ENCODE data around the gene BORCS5. TPM values are rescaled to one million over a fixed set of nuclear protein-coding genes. Genes with fewer than 3 reads are reported as not detected.

BORCS5 gene
- total RNA-seq, 2 donors from 2014 or later: 15.2 to 26.1 TPM

DNA sequence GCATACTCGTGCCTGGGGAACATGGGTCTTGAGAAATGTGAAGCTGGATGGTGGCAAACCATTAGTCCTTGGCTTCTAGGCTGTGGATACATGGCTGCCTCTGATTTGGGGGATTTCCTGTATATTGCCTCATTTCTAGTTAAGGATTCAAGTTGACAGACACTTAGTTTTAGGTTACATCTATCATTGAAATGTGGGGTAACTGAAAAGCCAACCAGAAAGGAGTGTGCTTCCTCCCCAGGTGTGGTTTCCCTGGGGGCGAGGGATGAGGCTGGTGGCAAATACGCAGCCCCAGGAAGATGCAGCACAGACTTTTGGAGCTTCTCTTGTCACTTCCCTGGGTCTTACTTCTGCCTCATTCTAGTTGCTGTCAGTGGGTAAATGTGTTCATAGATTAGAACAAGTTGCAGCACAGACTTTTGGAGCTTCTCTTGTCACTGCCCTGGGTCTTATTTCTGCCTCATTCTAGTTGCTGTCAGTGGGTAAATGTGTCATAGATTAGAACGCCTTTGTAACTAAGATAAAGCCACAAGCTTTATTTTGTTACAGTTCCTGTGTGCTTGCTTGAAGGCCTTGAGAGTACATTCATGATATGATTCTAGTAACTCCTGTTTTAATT, 85.1 kb downstream of the BORCS5 start:
- H3K36me3 Mint-ChIP-seq (ENCODE audit: low read depth): peaks cover 7% of the 10 kb centered on the region
- TF ChIP-seq CTCF (conservative IDR thresholded peaks at IDR 0.05): no peak
- Histone ChIP-seq H3K4me1 (ENCODE audit: control insufficient read depth, insufficient read depth, low read length) (no peaks in the 10 kb centered on the region), H3K4me3 (ENCODE audit: low read length) (no peak overlapping the region), H3K9ac (ENCODE audit: extremely low read depth, low read length, poor library complexity, severe bottlenecking) (no peak overlapping the region), H3K27ac (ENCODE audit: low read depth, low read length) (no peak overlapping the region), H3K27me3 (ENCODE audit: control insufficient read depth, insufficient read depth, low read length, poor library complexity, severe bottlenecking) (no peaks in the 10 kb centered on the region), H3K36me3 (ENCODE audit: control insufficient read depth, insufficient read depth, low read length) (no peaks in the 10 kb centered on the region), H3K9me3 (ENCODE audit: control insufficient read depth, low read length) (no peaks in the 10 kb centered on the region)
- no peak for DNase-seq
- WGBS, 2 experiments (ENCODE audit: insufficient coverage in 1 of 2, insufficient read length in 1 of 2): 90 to 93% methylated on average over 4 of the region's 4 CpGs
- peaks cover 7% of the 10 kb centered on the region for H3K4me1 Mint-ChIP-seq
- H3K9me3 Mint-ChIP-seq: no peaks in the 10 kb centered on the region
- no peaks in the 10 kb centered on the region for H3K27me3 Mint-ChIP-seq (ENCODE audit: insufficient read depth)
- no peak overlapping the region for H3K4me3 Mint-ChIP-seq
- H3K27ac Mint-ChIP-seq: no peak overlapping the region

DNA sequence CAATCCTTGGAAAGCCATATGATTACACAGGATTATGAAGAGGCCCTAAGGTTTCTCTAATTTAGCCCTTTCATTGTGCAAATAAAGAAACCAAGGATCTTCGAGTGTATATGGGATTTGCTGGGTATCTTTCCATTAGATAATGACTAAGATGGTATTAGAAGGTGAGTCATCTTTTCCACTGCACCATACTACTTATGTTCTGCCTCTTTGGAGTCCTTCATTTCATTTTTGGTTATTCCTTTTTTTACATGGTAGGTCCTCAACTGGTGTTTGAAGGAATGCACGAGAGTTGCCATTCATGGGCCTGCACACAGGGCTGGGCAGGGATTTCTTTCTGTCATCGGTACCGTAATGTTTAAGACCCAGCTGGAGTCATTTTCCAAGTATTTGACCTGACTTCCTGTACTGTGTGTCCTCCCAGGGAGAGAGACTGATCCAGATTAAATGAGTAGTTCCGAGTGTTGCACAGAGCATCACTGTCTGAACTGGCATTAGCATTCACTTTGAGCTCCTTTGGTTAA, 85.7 kb downstream of the BORCS5 start:
- no peaks in the 10 kb centered on the region for H3K27me3 ChIP-seq (ENCODE audit: control insufficient read depth, insufficient read depth, low read length, poor library complexity, severe bottlenecking)
- no peak for DNase-seq
- no peak overlapping the region for H3K27ac ChIP-seq (ENCODE audit: low read depth, low read length)
- no peaks in the 10 kb centered on the region for H3K9me3 ChIP-seq (ENCODE audit: control insufficient read depth, low read length)
- H3K9me3 Mint-ChIP-seq: no peaks in the 10 kb centered on the region
- H3K27ac Mint-ChIP-seq: no peak overlapping the region
- no peak for TF ChIP-seq CTCF (conservative IDR thresholded peaks at IDR 0.05)
- peaks cover 7% of the 10 kb centered on the region for H3K4me1 Mint-ChIP-seq
- H3K9ac ChIP-seq (ENCODE audit: extremely low read depth, low read length, poor library complexity, severe bottlenecking): no peak overlapping the region
- H3K36me3 Mint-ChIP-seq (ENCODE audit: low read depth): peaks cover 2% of the 10 kb centered on the region
- no peaks in the 10 kb centered on the region for H3K4me1 ChIP-seq (ENCODE audit: control insufficient read depth, insufficient read depth, low read length)
- no peak overlapping the region for H3K4me3 Mint-ChIP-seq
- H3K4me3 ChIP-seq (ENCODE audit: low read length): no peak overlapping the region
- H3K27me3 Mint-ChIP-seq (ENCODE audit: insufficient read depth): no peaks in the 10 kb centered on the region
- WGBS, 2 experiments (ENCODE audit: insufficient coverage in 1 of 2, insufficient read length in 1 of 2): 91 to 97% methylated on average over 3 to 5 of the region's 5 CpGs
- H3K36me3 ChIP-seq (ENCODE audit: control insufficient read depth, insufficient read depth, low read length): no peaks in the 10 kb centered on the region

GRCh38 chr12:12443431-12443878, 86.6 kb downstream of the BORCS5 start:
- no peaks in the 10 kb centered on the region for H3K27me3 Mint-ChIP-seq (ENCODE audit: insufficient read depth)
- Histone ChIP-seq H3K4me3 (ENCODE audit: low read length) (no peak overlapping the region), H3K36me3 (ENCODE audit: control insufficient read depth, insufficient read depth, low read length) (no peaks in the 10 kb centered on the region), H3K9ac (ENCODE audit: extremely low read depth, low read length, poor library complexity, severe bottlenecking) (no peak overlapping the region), H3K4me1 (ENCODE audit: control insufficient read depth, insufficient read depth, low read length) (no peaks in the 10 kb centered on the region), H3K27ac (ENCODE audit: low read depth, low read length) (no peak overlapping the region), H3K27me3 (ENCODE audit: control insufficient read depth, insufficient read depth, low read length, poor library complexity, severe bottlenecking) (no peaks in the 10 kb centered on the region), H3K9me3 (ENCODE audit: control insufficient read depth, low read length) (no peaks in the 10 kb centered on the region)
- H3K9me3 Mint-ChIP-seq: no peaks in the 10 kb centered on the region
- whole genome bisulfite sequencing, 2 experiments (ENCODE audit: insufficient coverage in 1 of 2, insufficient read length in 1 of 2): 90 to 97% methylated on average over 3 to 5 of the region's 5 CpGs
- peaks cover 2% of the 10 kb centered on the region for H3K36me3 Mint-ChIP-seq (ENCODE audit: low read depth)
- no peak overlapping the region for H3K4me3 Mint-ChIP-seq
- no peak overlapping the region for H3K27ac Mint-ChIP-seq
- DNase-seq: no peak
- TF ChIP-seq CTCF (conservative IDR thresholded peaks at IDR 0.05): no peak
- H3K4me1 Mint-ChIP-seq: peaks cover 7% of the 10 kb centered on the region
